HG03097 (cell line): ENCODE results near the gene NR2F2.
"Not testable (repeated sequence)": the region's sequence is repeated elsewhere in the genome, so short reads cannot be mapped to it uniquely, and the experiment has no call there.

Experiments
- ATAC-seq: cut with Tn5 transposase; IDR thresholded peaks from one replicate; pipeline ENCODE4 v1.9.1; 2021; ENCODE audit not compliant: unreplicated experiment, low FRiP score

The NR2F2 gene

DNA sequence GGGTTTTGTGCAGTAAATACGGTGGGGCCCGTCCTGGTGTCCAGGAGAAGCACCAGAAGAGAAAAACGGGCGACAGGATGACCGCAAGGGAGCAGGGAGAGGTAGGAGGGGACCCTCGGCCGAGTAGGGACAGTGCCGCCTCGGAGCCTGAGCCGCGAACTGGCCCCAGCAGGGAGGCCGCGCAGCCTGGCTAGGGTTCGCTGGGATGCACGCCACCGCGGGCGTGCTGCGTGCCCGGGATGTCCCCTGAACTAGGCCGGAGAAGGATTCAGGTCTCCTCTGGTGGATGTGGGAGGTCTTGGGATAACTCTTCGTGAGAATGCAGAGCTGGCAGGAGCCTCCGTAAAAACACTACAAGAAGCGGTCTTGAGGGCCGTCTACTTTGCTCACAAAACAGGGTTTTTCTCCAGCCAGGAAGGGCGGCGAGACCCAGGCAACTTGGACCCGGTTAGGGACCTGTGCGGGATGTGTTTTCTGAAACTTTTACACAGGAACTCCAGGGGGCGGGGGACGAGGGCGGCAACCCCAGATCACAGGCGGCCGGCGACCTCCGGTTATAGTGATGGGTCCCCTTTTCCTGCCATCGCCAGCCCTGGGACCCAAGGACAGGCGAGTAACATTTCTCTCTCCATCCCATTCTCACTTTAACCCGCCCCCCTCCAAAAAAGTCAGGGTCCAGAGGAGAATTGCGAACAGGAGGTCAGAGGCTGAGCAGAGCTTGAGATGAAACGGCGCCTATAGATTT, 35.5 kb downstream of the NR2F2 start:
- no peak for ATAC-seq

DNA sequence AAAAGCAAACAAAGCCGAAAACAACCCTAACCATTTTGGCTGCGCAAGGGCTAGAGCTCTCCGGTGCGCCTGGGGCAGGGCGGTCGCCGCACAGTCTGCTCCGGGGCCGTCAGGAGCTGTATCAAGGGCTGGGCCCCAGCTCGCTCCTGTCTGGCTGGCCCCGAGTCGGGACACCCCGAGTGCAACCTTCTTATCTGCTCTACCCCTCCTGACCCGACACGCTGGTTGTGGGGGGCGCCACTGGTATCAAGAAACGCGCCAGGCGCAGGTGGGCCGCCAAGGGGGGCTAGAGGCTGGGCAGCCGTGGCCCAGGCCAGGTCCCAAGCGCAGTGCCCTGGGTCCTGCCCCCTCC, 36.0 kb downstream of the NR2F2 start:
- no peak for ATAC-seq

DNA sequence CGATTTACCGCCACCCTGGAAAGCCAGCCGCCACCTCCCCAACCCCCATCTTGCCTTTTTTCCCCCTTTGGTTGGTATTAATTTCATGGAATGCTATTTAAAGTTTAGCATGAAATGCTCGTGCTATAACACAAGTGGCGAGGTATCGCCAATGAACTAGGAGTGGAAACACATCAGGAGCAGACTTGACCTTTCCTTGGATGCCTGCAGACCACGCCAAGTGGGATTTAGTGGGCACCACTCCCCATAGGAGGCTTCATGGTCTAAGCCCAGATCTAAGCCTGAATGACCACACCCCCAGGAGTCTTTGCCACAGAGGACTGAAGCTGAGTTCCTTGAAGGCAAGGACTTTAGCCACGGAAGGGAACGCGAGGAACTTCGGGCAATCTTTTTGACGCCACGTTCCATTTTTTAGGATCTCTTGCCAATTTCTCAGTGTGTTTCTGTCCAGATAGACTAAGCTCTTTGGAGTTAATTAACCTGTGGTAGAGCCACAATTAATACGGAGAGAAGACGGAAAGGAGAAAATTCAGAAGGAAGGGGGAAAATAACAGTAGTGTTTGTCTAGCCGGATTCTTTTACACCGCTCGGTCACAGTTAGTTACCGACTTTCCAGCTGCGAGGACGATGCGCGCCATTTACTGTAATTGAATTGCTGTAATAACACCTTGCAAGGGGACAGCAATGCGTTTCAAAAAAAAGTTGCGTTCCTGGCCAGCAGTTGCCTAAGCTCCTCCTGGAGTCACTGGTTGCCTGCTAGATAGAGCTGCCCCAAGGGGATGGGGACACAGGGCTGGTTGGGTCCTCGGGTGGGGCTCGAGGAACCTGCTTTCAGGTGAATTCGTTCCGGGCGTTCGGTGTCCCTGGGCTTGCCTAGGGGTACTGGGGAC, 37.1 kb downstream of the NR2F2 start:
- ATAC-seq: no peak

DNA sequence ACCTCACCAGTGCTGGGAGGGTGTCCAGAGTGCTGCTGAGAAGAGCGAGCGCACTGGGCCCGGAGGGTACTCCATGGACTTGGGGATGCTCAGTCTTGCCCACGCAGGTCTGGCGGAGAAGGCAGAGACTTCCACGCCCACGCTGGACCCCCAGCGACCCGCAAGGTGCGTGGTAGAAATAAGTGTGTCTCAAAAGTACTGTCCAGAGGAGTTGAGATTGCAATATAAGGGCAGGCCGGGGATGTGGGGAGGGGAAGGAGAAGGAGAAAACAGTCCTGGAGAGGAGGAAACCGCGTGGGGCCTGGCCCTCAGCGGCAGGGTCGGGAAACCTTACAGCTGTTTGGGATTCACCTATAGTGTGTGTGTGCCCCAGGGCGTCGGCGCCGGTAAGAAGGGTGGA, 38.9 kb downstream of the NR2F2 start:
- no peak for ATAC-seq

DNA sequence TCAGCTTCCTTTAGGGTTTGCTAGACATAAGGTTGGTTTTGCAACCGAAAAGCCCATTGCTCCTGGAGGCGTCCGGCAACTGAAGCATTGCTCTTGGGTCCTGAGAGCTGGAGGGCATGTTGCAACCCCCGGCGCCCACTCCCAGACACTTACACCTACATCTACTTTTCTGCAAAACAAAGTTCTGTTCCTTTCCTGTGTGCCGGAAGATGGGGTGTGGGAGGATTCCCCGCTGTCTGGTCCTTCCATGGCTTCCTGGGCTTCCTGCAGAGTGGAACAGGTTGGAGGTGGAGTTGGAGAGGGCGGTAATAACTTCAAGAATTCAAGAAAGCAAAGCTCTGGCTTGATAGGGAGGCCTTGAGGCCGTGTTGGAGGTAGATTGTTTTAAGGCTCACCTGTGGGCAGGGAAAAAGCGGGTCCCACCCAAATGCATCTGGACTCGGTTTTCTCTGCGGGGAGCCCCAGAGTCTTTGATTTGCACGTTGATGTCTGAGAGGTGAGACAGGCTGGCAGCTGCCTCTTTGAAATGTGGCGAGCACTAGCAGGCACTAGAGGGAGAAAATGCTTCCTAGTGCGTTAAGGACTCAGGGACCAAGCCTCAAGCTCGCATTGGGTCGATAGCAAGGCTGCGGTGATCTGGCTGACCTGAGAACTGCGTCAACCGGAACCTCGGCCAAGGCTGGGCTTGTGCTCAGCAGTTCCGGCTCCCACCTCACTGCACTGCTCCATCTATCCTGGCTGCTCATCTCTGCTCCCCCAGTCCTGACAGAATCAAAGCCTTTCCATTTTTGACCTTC, 39.5 kb downstream of the NR2F2 start:
- ATAC-seq: no peak

DNA sequence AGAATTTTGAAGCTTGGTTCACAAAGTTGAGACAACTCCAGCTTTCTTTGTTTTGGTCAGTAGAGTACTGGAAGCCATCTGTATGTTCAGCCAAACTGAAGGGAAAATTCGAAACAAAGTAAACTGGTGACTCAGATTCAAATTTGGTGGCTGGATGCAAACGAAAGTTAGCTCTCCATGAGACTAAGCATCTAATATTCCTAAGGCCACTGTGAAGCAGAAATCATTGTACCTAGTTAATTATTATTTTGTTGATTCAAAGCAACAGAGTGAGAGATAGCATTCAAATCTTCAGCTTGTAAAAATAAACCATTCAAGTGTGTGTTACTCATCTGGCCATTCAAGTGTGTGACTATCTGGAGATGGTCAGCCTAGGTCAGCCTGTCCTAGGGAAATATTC, 42.1 kb downstream of the NR2F2 start:
- no peak for ATAC-seq

DNA sequence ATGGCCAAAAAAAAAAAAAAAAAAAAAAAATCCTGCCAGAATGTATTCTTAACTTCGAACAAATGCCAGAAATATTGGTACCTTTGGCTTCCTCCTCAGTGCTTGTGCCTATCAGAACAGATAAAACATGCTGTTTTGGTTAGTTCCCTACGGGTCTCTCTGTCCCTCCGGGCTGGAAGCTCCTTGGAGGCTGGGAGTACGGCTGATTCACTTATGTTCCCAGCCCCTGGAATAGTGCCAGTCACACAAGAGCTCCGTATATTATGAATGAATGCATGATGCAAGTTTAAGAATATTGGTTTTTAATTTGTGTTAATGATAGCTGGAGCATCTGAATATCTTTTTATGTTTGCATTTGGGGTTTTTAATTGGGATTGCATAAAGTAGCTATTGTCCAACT, 44.0 kb downstream of the NR2F2 start:
- no peak for ATAC-seq

DNA sequence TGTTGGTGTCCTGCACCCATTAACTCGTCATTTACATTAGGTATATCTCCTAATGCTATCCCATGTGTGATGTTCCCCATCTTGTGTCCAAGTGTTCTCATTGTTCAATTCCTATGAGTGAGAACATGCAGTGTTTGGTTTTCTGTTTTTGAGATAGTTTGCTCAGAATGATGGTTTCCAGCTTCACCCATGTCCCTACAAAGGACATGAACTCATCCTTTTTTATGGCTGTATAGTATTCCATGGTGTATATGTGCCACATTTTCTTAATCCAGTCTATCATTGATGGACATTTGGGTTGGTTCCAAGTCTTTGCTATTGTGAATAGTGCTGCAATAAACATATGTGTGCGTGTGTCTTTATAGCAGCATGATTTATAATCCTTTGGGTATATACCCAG, 49.1 kb downstream of the NR2F2 start:
- ATAC-seq: not testable (repeated sequence)

DNA sequence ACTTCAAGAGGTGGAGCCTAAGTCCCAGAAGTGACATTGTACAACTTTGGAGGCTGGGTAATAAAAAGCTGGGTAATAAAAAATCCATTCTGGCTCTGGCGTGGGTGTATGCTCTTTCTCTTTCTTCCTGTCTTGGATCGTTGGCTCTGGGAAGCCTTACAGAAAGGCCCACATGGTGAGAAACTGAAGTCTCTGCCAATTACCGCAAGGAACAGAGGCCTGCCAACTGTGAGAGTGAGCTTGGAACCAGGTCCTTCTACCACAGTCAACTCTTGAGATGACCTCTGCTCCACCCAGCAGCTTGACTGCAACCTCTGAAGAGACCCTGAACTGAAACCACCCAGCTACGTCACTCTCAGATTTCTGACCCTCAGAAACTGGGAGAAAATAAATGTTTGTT, 51.0 kb downstream of the NR2F2 start:
- ATAC-seq: no peak

DNA sequence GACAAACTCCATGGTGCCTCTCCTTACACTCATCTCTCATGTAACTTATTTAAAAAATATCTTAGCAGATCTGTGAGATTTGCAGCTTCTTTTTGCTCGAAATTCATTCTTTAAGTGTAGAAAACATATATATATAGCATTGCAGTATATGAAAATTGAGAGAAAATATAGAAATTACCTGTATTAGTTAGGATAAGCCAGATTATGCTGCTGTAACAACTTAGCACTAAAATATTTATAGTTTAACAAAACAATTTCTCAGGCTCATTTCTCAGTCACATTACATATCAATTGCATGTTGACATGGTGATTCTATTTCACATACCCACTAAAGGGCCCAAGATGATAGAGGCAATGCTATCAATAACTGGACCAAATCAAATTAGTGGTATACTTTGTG, 54.7 kb downstream of the NR2F2 start:
- no peak for ATAC-seq

DNA sequence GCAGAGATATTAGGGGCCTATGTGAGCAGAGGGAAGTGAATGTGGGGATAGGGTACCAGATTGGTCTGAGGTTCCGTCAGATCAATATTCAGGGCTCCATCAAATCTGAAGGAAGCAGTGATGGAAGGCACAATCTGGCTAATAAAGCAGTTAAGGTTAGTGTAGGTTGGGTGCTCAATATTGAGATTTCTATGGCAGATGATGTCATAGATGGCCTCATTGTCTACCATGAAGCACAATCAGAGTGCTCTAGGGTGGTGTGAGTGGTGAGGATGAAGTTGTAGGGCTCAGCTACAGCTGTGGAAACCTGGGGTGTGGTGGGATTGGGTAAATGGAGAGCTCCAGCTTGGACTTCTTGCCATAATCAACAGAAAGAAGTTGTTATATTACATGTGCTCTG, 58.2 kb downstream of the NR2F2 start:
- ATAC-seq: no peak
